A549 (cell line): ENCODE measurements around the gene TSHZ3. TPM values are rescaled to one million over a fixed set of nuclear protein-coding genes. Genes with fewer than 3 reads are reported as not detected.

ENCODE experiments used
- ATAC-seq, 2 experiments: fragments of 200-7000 bp in 1 of 2; fragments of >200 bp in 1 of 2; cut with Nextera tagmentation in 1 of 2; cut with Tn5 transposase in 1 of 2; 3 replicates each; pipeline versions ENCODE4 v1.8.0 to v1.9.1; 2018 to 2020; ENCODE audit warnings: mild to moderate bottlenecking in 1 of 2, moderate library complexity in 1 of 2
- CTCF ChIA-PET: fragments of 300-600 bp; sonication (Branson Sonifier 250); formaldehyde crosslinking; extraction: SDS; loops from one replicate; lab custom pipeline; 2021; ENCODE audit warnings: antibody characterized with exemption, inconsistent platforms; lab: Yijun Ruan, JAX
- POLR2A ChIA-PET: fragments of 350-600 bp; formaldehyde crosslinking; extraction: SDS; loops from one replicate; lab custom pipeline; 2021; ENCODE audit warnings: antibody characterized with exemption, inconsistent platforms; lab: Yijun Ruan, JAX
- DNase-seq, 2 experiments: peaks; one replicate each; pipeline versions ENCODE4 v3.0.0 to v3.0.0-alpha.2; 2011 to 2016; ENCODE audit warnings: low read depth in 1 of 2, low spot score in 1 of 2
- FAIRE-seq: peaks from 2 replicates; lab custom pipeline; 2011; peaks lifted over from hg19 to GRCh38; lab: Jason Lieb, UNC
- H3K27ac ChIP-seq, 2 experiments: fragments of >200 bp; sonication (Bioruptor Twin); formaldehyde crosslinking; 3 replicates each; pipeline ENCODE4 v1.5.1; 2016 to 2017
- H3K4me1 ChIP-seq: fragments of >200 bp; sonication (Bioruptor Twin); formaldehyde crosslinking; 3 replicates; pipeline ENCODE4 v1.6.1; 2016
- H3K4me2 ChIP-seq: fragments of >200 bp; sonication (Bioruptor Twin); formaldehyde crosslinking; 3 replicates; pipeline ENCODE4 v1.6.1; 2016
- H3K4me3 ChIP-seq: fragments of >200 bp; sonication (Bioruptor Twin); formaldehyde crosslinking; 3 replicates; pipeline ENCODE4 v1.5.1; 2016
- H3K9me3 ChIP-seq: fragments of >200 bp; sonication (Bioruptor Twin); formaldehyde crosslinking; 3 replicates; pipeline ENCODE4 v1.6.1; 2016
- CEBPB ChIP-seq, 2 experiments: fragments of >200 bp in 1 of 2; sonication (Bioruptor Twin) in 1 of 2; formaldehyde crosslinking in 1 of 2; IDR thresholded peaks; 2 replicates each; pipeline ENCODE4 v1.6.1; 2012 to 2016
- CHD2 ChIP-seq: fragments of 150-350 bp; IDR thresholded peaks from 2 replicates; pipeline ENCODE4 v1.6.1; 2014; ENCODE audit warnings: low read length; ENCODE audit not compliant: partially characterized antibody
- CHD4 ChIP-seq: fragments of 200-600 bp; sonication (generic); IDR thresholded peaks from 2 replicates; pipeline ENCODE4 v1.6.1; 2016; ENCODE audit warnings: antibody characterized with exemption, mild to moderate bottlenecking, borderline replicate concordance
- E2F6 ChIP-seq: IDR thresholded peaks from 2 replicates; pipeline ENCODE4 v1.6.1; 2012; ENCODE audit warnings: low read depth, borderline replicate concordance
- ESRRA ChIP-seq: fragments of 150-350 bp; IDR thresholded peaks from 2 replicates; pipeline ENCODE4 v1.6.1; 2014; ENCODE audit warnings: mild to moderate bottlenecking, low read length, borderline replicate concordance
- HOXB13 ChIP-seq: fragments of 250-450 bp; sonication (Bioruptor Pico); IDR thresholded peaks from 2 replicates; pipeline ENCODE4 v1.5.0; 2020; ENCODE audit warnings: low read depth, mild to moderate bottlenecking, moderate library complexity
- MAFK ChIP-seq: fragments of 450-650 bp; IDR thresholded peaks from 2 replicates; pipeline ENCODE4 v1.6.1; 2014; ENCODE audit not compliant: partially characterized antibody
- NFE2L2 ChIP-seq: fragments of 150-350 bp; conservative IDR thresholded peaks from 2 replicates; pipeline ENCODE4 v1.6.1; 2014; ENCODE audit warnings: low read length
- PHF8 ChIP-seq: fragments of 200-600 bp; sonication (generic); IDR thresholded peaks from 2 replicates; pipeline ENCODE4 v1.6.1; 2016; ENCODE audit warnings: low read depth, mild to moderate bottlenecking, antibody characterized with exemption, moderate library complexity, borderline replicate concordance
- POLR2A ChIP-seq: IDR thresholded peaks from 2 replicates; pipeline ENCODE4 v1.6.1; 2012; ENCODE audit warnings: mild to moderate bottlenecking, low read length
- RARB ChIP-seq: fragments of 250-450 bp; sonication (Bioruptor Pico); IDR thresholded peaks from 2 replicates; pipeline ENCODE4 v1.8.0; 2021; ENCODE audit warnings: mild to moderate bottlenecking, moderate library complexity
- RNF2 ChIP-seq: fragments of 200-600 bp; sonication (generic); IDR thresholded peaks from 2 replicates; pipeline ENCODE4 v1.6.1; 2016; ENCODE audit warnings: low read depth, mild to moderate bottlenecking, antibody characterized with exemption, moderate library complexity, borderline replicate concordance
- TFCP2L1 ChIP-seq: fragments of 250-450 bp; sonication (Bioruptor Pico); IDR thresholded peaks from 2 replicates; pipeline ENCODE4 v1.5.0; 2021; ENCODE audit warnings: mild to moderate bottlenecking
- USF2 ChIP-seq: fragments of 450-650 bp; IDR thresholded peaks from 2 replicates; pipeline ENCODE4 v1.6.1; 2014; ENCODE audit warnings: antibody characterized with exemption
- ZC3H11A ChIP-seq: fragments of 450-650 bp; IDR thresholded peaks from 2 replicates; pipeline ENCODE4 v1.6.1; 2014; ENCODE audit warnings: antibody characterized with exemption, mild to moderate bottlenecking
- WGBS: methylation state at CpG from one replicate; pipeline ENCODE4 v1.1.6; 2017; ENCODE audit errors: missing lambda C conversion rate; 5-methylcytosine and 5-hydroxymethylcytosine counted together
- polyA plus RNA-seq, 4 experiments: library from polyadenylated mRNA; depleted of rRNA in 3 of 4; stranded (reverse); fragments of >200 nt; fragmentation: RNase III in 1 of 4; extraction: RNeasy Plus Mini Kit Qiagen cat#74134 plus additional on column Dnase treatment in 1 of 4; gene quantifications; 2 replicates in 3 of 4; 3 replicates in 1 of 4; pipeline ENCODE4 v1.2.3, GENCODE V29; 2011 to 2017
- TF ChIP-seq, protein P1 (sequence below): fragments of 250-450 bp; sonication (Bioruptor Pico); IDR thresholded peaks from 2 replicates; pipeline ENCODE4 v1.5.0; 2021; ENCODE audit warnings: mild to moderate bottlenecking, moderate library complexity, borderline replicate concordance
- TF ChIP-seq, protein P2 (sequence below): fragments of 150-350 bp; IDR thresholded peaks from 2 replicates; pipeline ENCODE4 v1.6.1; 2014; ENCODE audit warnings: low read depth, mild to moderate bottlenecking, low read length
- TF ChIP-seq, protein P3 (sequence below): fragments of >200 bp; sonication (Bioruptor Twin); formaldehyde crosslinking; IDR thresholded peaks from 2 replicates; pipeline ENCODE4 v1.6.1; 2016

TSHZ3 gene
- polyA plus RNA-seq, 2 of the 4 experiments (the other 2 are of a cell fraction) = 0.92 to 2.0 TPM

DNA sequence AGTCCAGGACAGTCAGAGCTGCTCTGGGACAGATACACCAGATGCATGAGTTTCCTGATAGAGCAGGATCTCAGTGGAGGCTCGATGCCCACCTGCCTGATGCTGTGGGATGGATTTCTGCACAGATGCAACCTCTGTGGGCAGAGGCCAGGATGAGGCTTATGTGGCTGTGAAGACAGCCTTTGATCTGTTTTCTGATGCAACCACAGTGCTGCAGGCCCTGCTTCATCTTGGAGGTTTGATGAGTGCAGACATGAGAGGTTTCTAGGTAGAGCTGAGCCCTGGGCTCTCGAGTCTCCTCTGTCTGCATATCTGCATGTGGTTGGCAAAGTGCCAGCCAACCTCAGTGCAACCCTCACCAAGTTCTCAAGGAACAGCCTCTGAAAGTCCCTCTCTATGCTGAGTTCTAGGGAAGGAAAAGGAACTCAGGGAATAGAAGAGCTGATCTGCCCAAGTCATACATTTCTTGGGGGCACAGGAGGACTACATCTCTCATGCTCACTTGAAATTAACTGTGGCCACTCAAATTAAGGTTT lies 23.1 kb upstream of the TSHZ3 start:
- POLR2A ChIA-PET = no interaction called here
- DNase-seq (no peak), FAIRE-seq (no peak), ATAC-seq (no peak; a peak in 1 of 6 replicates)
- H3K4me1 ChIP-seq = no peaks in the 10 kb centered on the region
- CTCF ChIA-PET = interaction anchor here (0.6 to 2.6 kb wide), 4 partner anchors 10 to 852 kb away, joined by 3 to 9 read pairs (median 4); no protein-coding TSS in a partner anchor
- H3K4me3 ChIP-seq = no peak overlapping the region
- TF ChIP-seq RNF2 (no peak), E2F6 (no peak), CHD4 (no peak), TFCP2L1 (CRISPR knock-in tag) (no peak), ZC3H11A (no peak), HOXB13 (CRISPR knock-in tag) (no peak), ESRRA (no peak), PHF8 (no peak), CEBPB (IDR thresholded peaks at IDR 0.05) (no peak), CHD2 (no peak), RARB (CRISPR knock-in tag) (no peak), MAFK (no peak), NFE2L2 (no peak), USF2 (no peak)
- TF ChIP-seq, protein P1, sequence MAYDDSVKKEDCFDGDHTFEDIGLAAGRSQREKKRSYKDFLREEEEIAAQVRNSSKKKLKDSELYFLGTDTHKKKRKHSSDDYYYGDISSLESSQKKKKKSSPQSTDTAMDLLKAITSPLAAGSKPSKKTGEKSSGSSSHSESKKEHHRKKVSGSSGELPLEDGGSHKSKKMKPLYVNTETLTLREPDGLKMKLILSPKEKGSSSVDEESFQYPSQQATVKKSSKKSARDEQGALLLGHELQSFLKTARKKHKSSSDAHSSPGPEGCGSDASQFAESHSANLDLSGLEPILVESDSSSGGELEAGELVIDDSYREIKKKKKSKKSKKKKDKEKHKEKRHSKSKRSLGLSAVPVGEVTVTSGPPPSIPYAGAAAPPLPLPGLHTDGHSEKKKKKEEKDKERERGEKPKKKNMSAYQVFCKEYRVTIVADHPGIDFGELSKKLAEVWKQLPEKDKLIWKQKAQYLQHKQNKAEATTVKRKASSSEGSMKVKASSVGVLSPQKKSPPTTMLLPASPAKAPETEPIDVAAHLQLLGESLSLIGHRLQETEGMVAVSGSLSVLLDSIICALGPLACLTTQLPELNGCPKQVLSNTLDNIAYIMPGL (CRISPR knock-in tag) = no peak
- TF ChIP-seq, protein P2, sequence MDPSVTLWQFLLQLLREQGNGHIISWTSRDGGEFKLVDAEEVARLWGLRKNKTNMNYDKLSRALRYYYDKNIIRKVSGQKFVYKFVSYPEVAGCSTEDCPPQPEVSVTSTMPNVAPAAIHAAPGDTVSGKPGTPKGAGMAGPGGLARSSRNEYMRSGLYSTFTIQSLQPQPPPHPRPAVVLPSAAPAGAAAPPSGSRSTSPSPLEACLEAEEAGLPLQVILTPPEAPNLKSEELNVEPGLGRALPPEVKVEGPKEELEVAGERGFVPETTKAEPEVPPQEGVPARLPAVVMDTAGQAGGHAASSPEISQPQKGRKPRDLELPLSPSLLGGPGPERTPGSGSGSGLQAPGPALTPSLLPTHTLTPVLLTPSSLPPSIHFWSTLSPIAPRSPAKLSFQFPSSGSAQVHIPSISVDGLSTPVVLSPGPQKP = no peak
- TF ChIP-seq, protein P3, sequence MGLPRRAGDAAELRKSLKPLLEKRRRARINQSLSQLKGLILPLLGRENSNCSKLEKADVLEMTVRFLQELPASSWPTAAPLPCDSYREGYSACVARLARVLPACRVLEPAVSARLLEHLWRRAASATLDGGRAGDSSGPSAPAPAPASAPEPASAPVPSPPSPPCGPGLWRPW = no peak
- H3K4me2 ChIP-seq = no peak overlapping the region
- H3K27ac ChIP-seq = no peak overlapping the region
- 3% methylated on average over 2 of the region's 2 CpGs for WGBS
- H3K9me3 ChIP-seq = no peaks in the 10 kb centered on the region

GRCh38 chr19:31370216-31370615 lies 21.0 kb upstream of the TSHZ3 start:
- ChIA-PET CTCF (no interaction called here), POLR2A (no interaction called here)
- no peak overlapping the region for H3K4me3 ChIP-seq
- no peaks in the 10 kb centered on the region for H3K4me1 ChIP-seq
- TF ChIP-seq E2F6 (no peak), POLR2A (no peak)
- H3K4me2 ChIP-seq = no peak overlapping the region
- ATAC-seq = no peak
- no peak overlapping the region for H3K27ac ChIP-seq
- no peak for FAIRE-seq
- no peaks in the 10 kb centered on the region for H3K9me3 ChIP-seq
- DNase-seq = no peak
- WGBS = 13% methylated on average over 5 of the region's 5 CpGs
